HepG2 (cell line): ENCODE measurements around the gene TOPBP1. TPM values are rescaled to one million over a fixed set of nuclear protein-coding genes. Genes with fewer than 3 reads are reported as not detected.

Source experiments
- CC2D1A ChIP-seq: sonication (generic); formaldehyde crosslinking; IDR thresholded peaks from 2 replicates; pipeline ENCODE4 v1.8.1; 2023; ENCODE audit warnings: mild to moderate bottlenecking, missing genetic modification reagents
- CREB3 ChIP-seq: sonication (generic); formaldehyde crosslinking; IDR thresholded peaks from 2 replicates; pipeline ENCODE4 v1.5.0; 2020; ENCODE audit warnings: missing genetic modification reagents
- CTCF ChIP-seq: sonication (generic); formaldehyde crosslinking; IDR thresholded peaks from 2 replicates; pipeline ENCODE4 v1.5.0; 2020; ENCODE audit warnings: mild to moderate bottlenecking, missing genetic modification reagents, moderate library complexity
- EHMT2 ChIP-seq: fragments of 200-600 bp; sonication (generic); IDR thresholded peaks from 2 replicates; pipeline ENCODE4 v1.7.0; 2017; ENCODE audit warnings: antibody characterized with exemption, low read depth, low read length, borderline replicate concordance
- GATA4 ChIP-seq: sonication (generic); IDR thresholded peaks from 2 replicates; pipeline ENCODE4 v1.6.1; 2016; ENCODE audit warnings: antibody characterized with exemption, low read depth, borderline replicate concordance
- HNF1B ChIP-seq: sonication (generic); formaldehyde crosslinking; IDR thresholded peaks from 2 replicates; pipeline ENCODE4 v1.5.1; 2020; ENCODE audit warnings: mild to moderate bottlenecking, moderate library complexity, missing genetic modification reagents
- IKZF5 ChIP-seq: IDR thresholded peaks from 2 replicates; pipeline ENCODE4 v1.6.1; 2018; ENCODE audit warnings: missing genetic modification reagents, mild to moderate bottlenecking, missing compliant biosample characterization
- JUND ChIP-seq: sonication (generic); formaldehyde crosslinking; IDR thresholded peaks from 2 replicates; pipeline ENCODE4 v1.8.0; 2022; ENCODE audit warnings: mild to moderate bottlenecking, missing genetic modification reagents
- RFXANK ChIP-seq: IDR thresholded peaks from 2 replicates; pipeline ENCODE4 v1.6.1; 2016
- SAP130 ChIP-seq: IDR thresholded peaks from 2 replicates; pipeline ENCODE4 v1.6.1; 2016; ENCODE audit warnings: low read depth
- TCF12 ChIP-seq, 2 experiments: fragments of 450-650 bp in 1 of 2; sonication (generic) in 1 of 2; formaldehyde crosslinking in 1 of 2; IDR thresholded peaks; 2 replicates each; pipeline versions ENCODE4 v1.6.1 to v1.8.0; 2017 to 2022; ENCODE audit warnings: antibody characterized with exemption in 1 of 2, mild to moderate bottlenecking in 1 of 2, missing genetic modification reagents in 1 of 2, moderate library complexity in 1 of 2
- TEF ChIP-seq: sonication (generic); formaldehyde crosslinking; IDR thresholded peaks from 2 replicates; pipeline ENCODE4 v1.5.0; 2020; ENCODE audit warnings: missing genetic modification reagents
- THRA ChIP-seq: sonication (generic); formaldehyde crosslinking; IDR thresholded peaks from 2 replicates; pipeline ENCODE4 v1.4.0; 2020; ENCODE audit warnings: missing genetic modification reagents, borderline replicate concordance
- ZMYM3 ChIP-seq: sonication (generic); formaldehyde crosslinking; IDR thresholded peaks from 2 replicates; pipeline ENCODE4 v1.5.1; 2020; ENCODE audit warnings: mild to moderate bottlenecking, missing genetic modification reagents
- ZMYM4 ChIP-seq: sonication (generic); formaldehyde crosslinking; IDR thresholded peaks from 2 replicates; pipeline ENCODE4 v1.8.1; 2023; ENCODE audit warnings: mild to moderate bottlenecking, missing genetic modification reagents
- ZNF274 ChIP-seq: sonication (generic); formaldehyde crosslinking; IDR thresholded peaks from 2 replicates; pipeline ENCODE4 v1.5.1; 2020; ENCODE audit warnings: mild to moderate bottlenecking, missing genetic modification reagents
- ZNF282 ChIP-seq: fragments of 450-650 bp; IDR thresholded peaks from 2 replicates; pipeline ENCODE4 v1.6.1; 2018; ENCODE audit not compliant: partially characterized antibody
- ZNF292 ChIP-seq: sonication (generic); formaldehyde crosslinking; IDR thresholded peaks from 2 replicates; pipeline ENCODE4 v1.8.1; 2022; ENCODE audit warnings: mild to moderate bottlenecking, low read depth, missing genetic modification reagents, borderline replicate concordance
- ZNF574 ChIP-seq: sonication (generic); formaldehyde crosslinking; IDR thresholded peaks from 2 replicates; pipeline ENCODE4 v1.4.0; 2020; ENCODE audit warnings: missing genetic modification reagents
- polyA plus RNA-seq, 8 experiments: library from polyadenylated mRNA; depleted of rRNA in 3 of 8; stranded (reverse) in 7 of 8; unstranded in 1 of 8; fragments of >200 nt; fragmentation: Illumina TruSeq in 4 of 8; extraction: Trizol in 4 of 8; gene quantifications; 2 replicates each; pipeline versions ENCODE4 v1.2.1 to v1.2.3, GENCODE V29; 2011 to 2016; ENCODE audit warnings: low read depth in 4 of 8, missing spikeins in 1 of 8, mixed read lengths in 1 of 8; ENCODE audit not compliant: insufficient read depth in 1 of 8
- total RNA-seq, 5 experiments: library from RNA; depleted of rRNA; stranded (reverse); fragments of >200 nt; fragmentation: Illumina TruSeq; extraction: Trizol; gene quantifications; 2 replicates each; pipeline ENCODE4 v1.2.3, GENCODE V29; 2016; ENCODE audit warnings: low read depth in 1 of 5

Gene TOPBP1
- total and polyA plus RNA-seq, 2 of the 13 experiments (the other 11 are each of a cell fraction or from before 2014, with no cell fraction given), result 24.3 to 42.9 TPM

GRCh38 chr3:133703915-133704314 is 42.2 kb upstream of the TOPBP1 start (continued):
- TF ChIP-seq THRA (CRISPR knock-in tag), result peak; percentile 86; the same call in 1 of the 2 replicates
- TF ChIP-seq ZNF292, result peak; percentile 63; the same call in 1 of the 2 replicates
- no peak for TF ChIP-seq ZNF274 (CRISPR knock-in tag)
- peak; percentile 52; the same call in 1 of the 2 replicates for TF ChIP-seq HNF1B (CRISPR knock-in tag)
- no peak for TF ChIP-seq ZNF282
- TF ChIP-seq IKZF5, result 0 out of 2 replicates have a peak, but pooled peaks have one; percentile 25
- TF ChIP-seq JUND (CRISPR knock-in tag), result peak; percentile 60; the same call in 1 of the 2 replicates
- no peak for TF ChIP-seq EHMT2
- TF ChIP-seq CREB3 (CRISPR knock-in tag), result no peak
- TF ChIP-seq CC2D1A, result no peak
- peak; percentile 69; the same call in 1 of the 2 replicates for TF ChIP-seq ZMYM4 (CRISPR knock-in tag)
- TF ChIP-seq TEF (CRISPR knock-in tag), result no peak
- peak; percentile 72 for TF ChIP-seq ZMYM3 (CRISPR knock-in tag)
- no peak for TF ChIP-seq TCF12 (IDR thresholded peaks at IDR 0.05)
- TF ChIP-seq TCF12 (CRISPR knock-in tag; IDR thresholded peaks at IDR 0.05), result peak; percentile 63; the same call in 1 of the 2 replicates
- TF ChIP-seq SAP130 (CRISPR knock-in tag), result peak; percentile 42; the same call in 1 of the 2 replicates
- peak; percentile 41; the same call in 1 of the 2 replicates for TF ChIP-seq ZNF574 (CRISPR knock-in tag)
- TF ChIP-seq GATA4, result no peak
- no peak for TF ChIP-seq CTCF
- no peak for TF ChIP-seq RFXANK
